ENCODE results near the gene TMCC2. TPM values are rescaled to one million over a fixed set of nuclear protein-coding genes. Genes with fewer than 3 reads are reported as not detected.
A peak's percentile ranks its signal among the peaks of the same experiment; 100 is the strongest.

Gene TMCC2
- total and polyA plus RNA-seq, 2 of the 8 experiments (the other 6 are each of a cell fraction or from before 2014, with no cell fraction given), result 6.7 to 6.8 TPM

DNA sequence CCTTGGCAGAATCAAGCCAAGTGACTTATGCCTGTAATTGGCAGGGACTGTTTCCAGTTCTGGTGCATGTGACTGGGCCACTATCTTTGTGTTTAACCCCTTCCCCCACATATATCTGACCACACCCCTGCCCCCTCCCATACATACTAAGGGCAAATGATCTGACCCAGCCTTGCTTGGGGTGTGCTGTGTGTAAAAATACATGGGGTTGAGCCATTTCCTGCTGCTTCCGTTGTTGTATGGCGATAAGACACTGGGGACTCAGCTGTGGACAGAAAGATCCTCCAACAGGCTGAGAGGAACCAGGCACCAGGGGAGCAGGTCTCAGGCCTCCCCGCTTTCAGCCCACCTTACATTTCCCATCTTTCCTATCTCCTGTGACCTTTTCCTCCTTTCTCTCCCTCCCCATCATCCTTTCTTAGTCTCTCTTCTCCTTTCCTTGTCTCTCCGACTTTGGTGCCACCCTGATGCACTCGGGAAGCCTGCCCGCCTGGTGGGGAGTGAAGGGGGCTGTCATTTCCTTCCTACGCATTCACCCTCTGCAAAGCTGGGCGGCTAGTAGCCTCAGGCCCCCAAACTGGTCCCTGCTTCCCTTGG is 39.7 kb downstream of the TMCC2 start:
- TF ChIP-seq MAFK (IDR thresholded peaks at IDR 0.05; ENCODE audit: low read depth, low read length), result no peak
- ChIA-PET CTCF (ENCODE audit: partially characterized antibody) (interaction anchor here (0.7 to 42.6 kb wide), 3 partner anchors 24 to 126 kb away, joined by 3 to 2424 read pairs (median 1035); partner anchors contain the start of genes KLHDC8A, NUAK2 and TMCC2), POLR2A (ENCODE audit: partially characterized antibody) (interaction anchor here (1.5 kb wide), 1 partner anchor 11 kb away, joined by 3 read pairs; no protein-coding TSS in a partner anchor)
- Histone ChIP-seq H3K4me3 (ENCODE audit: extremely low read depth in 1 of 4, insufficient read depth in 2 of 4, low read depth in 3 of 4, low read length in 4 of 4) (no peak overlapping the region), H3K79me2 (ENCODE audit: control insufficient read depth in 1 of 2, insufficient read depth in 2 of 2, low read length in 2 of 2) (no peaks in the 10 kb centered on the region), H3K14ac (ENCODE audit: insufficient read length) (no peak overlapping the region), H3K27me3 (replicated peaks in 1 of 4; ENCODE audit: control insufficient read depth in 3 of 4, extremely low read depth in 1 of 4, insufficient read depth in 3 of 4, low read length in 3 of 4) (no peaks in the 10 kb centered on the region), H3K79me1 (ENCODE audit: low read depth, low read length) (no peaks in the 10 kb centered on the region; the same call in 1 of the 2 replicates), H3K56ac (replicated peaks; ENCODE audit: insufficient read length, low read depth, low read length) (no peak overlapping the region), H2BK15ac (ENCODE audit: low read length) (peak overlapping the region; percentile 92; the same call in 1 of the 2 replicates), H3K4me1 (replicated peaks in 1 of 4; ENCODE audit: control insufficient read depth in 3 of 4, insufficient read depth in 4 of 4, low read length in 3 of 4) (peaks cover 0 to 7% (median 4%) of the 10 kb centered on the region in 4 experiments; a peak in 4 of 7 replicates), H2AK5ac (ENCODE audit: low read depth, low read length) (no peak overlapping the region), H3K23me2 (ENCODE audit: low read depth, low read length) (no peaks in the 10 kb centered on the region), H4K5ac (ENCODE audit: insufficient read length, low read depth, low read length) (no peak overlapping the region), H2BK5ac (ENCODE audit: low read depth, low read length) (peak overlapping the region; percentile 35; the same call in 1 of the 2 replicates), H2BK20ac (ENCODE audit: low read length) (no peak overlapping the region), H3K4me2 (ENCODE audit: insufficient read depth in 1 of 2, low read depth in 2 of 2, low read length in 2 of 2) (no peak overlapping the region), H3K9me3 (ENCODE audit: insufficient read depth in 2 of 2, low read depth in 1 of 2, low read length in 1 of 2) (no peaks in the 10 kb centered on the region), H3K36me3 (ENCODE audit: control insufficient read depth in 2 of 4, insufficient read depth in 4 of 4, low read length in 3 of 4) (peaks cover 0 to 7% (median 0%) of the 10 kb centered on the region in 4 experiments; a peak in 1 of 8 replicates), H3K18ac (ENCODE audit: extremely low read depth, low read length) (no peak overlapping the region), H2AFZ (ENCODE audit: low read length) (no peak overlapping the region), H4K20me1 (replicated peaks in 1 of 2; ENCODE audit: control insufficient read depth in 1 of 2, insufficient read depth in 2 of 2, low read length in 2 of 2) (peaks cover 0 to 2% of the 10 kb centered on the region in 2 experiments), H4K8ac (ENCODE audit: extremely low read depth, insufficient read depth, low read length) (no peak overlapping the region), H3K9ac (replicated peaks in 1 of 4; ENCODE audit: extremely low read depth in 1 of 4, low read depth in 3 of 4, low read length in 3 of 4) (no peak overlapping the region), H2BK12ac (ENCODE audit: low read depth, low read length) (no peak overlapping the region), H3K27ac (ENCODE audit: low read depth, low read length) (no peak overlapping the region), H3K4ac (replicated peaks; ENCODE audit: insufficient read length, low read depth, low read length) (no peak overlapping the region), H2BK120ac (replicated peaks; ENCODE audit: low read depth, low read length) (no peak overlapping the region), H3K23ac (ENCODE audit: insufficient read length) (no peak overlapping the region), H4K91ac (replicated peaks; ENCODE audit: insufficient read length, low read length) (no peak overlapping the region)
- FAIRE-seq (no peak), DNase-seq (ENCODE audit: low read depth in 1 of 2, low spot score in 2 of 2) (no peak)
- WGBS, 2 experiments (ENCODE audit: extremely low coverage in 1 of 2, insufficient coverage in 1 of 2, insufficient read length in 1 of 2, insufficient replicate concordance in 2 of 2, low coverage in 1 of 2, low lambda C conversion rate in 2 of 2, missing lambda C conversion rate in 1 of 2), result 91% methylated on average over 8 of the region's 8 CpGs; no CpG with 5 or more reads in 1 of the 2 experiments

All from H1 (cell line).